Glomerular visceral epithelial cell (primary cell): ENCODE results near the gene ARAP2.

Experiments
- DNase-seq: peaks from one replicate; pipeline ENCODE4 v3.0.0-alpha.2; 2016; ENCODE audit errors: extremely low spot score

Gene ARAP2

DNA sequence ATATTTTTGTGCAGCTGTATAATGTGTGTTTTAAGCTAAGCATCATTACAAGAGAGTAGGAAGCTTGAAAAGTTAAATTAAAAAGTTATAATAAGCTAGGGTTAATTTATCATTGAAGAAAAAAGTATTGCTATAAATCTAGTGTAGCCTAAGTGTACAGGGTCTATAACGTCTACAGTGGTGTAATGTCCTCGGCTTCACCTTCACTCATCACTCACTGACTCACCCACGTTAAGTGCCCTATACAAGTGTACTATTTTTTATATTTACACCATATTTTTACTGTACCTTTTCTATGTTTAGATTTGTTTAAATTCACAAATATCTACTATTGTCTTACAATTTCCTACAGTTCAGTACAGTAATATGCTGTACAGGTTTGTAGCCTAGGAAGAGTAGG is 23.5 kb downstream of the ARAP2 start:
- DNase-seq: no peak

DNA sequence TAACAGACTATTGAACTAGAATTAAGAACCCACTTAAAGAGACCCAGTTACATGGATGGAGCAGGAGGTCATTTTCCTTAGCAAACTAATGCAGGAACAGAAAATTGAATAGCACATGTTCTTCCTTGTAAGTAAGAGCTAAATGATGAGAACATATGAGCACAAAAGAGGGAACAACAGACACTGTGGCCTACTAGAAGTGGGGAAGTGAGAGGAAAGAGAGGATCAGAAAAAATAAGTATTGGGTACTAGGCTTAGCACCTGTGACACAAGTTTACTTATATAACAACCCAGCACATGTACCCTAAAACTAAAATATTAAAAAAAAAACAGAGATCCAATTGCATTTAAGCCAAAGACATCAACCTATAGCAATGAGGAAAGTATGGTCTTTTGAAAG is 26.2 kb downstream of the ARAP2 start:
- DNase-seq: no peak

DNA sequence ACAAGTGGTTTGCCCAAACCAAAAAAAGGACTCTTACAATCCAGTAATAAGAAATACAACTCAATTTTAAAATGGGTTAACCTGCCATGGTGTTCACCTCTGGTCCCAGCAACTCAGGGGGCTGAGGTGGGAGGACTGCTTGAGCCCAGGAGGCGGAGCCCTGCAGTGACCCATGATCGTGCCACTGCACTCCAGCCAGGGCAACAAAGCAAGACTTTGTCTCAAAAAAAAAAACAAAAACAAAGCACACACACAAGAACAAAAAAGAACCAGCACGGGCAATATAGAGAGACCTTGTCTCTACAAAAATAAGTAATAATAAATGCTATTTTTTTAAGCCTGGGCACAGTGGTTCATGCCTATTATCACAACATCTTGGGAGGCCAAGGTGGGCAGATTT is 28.7 kb downstream of the ARAP2 start:
- DNase-seq: no peak

DNA sequence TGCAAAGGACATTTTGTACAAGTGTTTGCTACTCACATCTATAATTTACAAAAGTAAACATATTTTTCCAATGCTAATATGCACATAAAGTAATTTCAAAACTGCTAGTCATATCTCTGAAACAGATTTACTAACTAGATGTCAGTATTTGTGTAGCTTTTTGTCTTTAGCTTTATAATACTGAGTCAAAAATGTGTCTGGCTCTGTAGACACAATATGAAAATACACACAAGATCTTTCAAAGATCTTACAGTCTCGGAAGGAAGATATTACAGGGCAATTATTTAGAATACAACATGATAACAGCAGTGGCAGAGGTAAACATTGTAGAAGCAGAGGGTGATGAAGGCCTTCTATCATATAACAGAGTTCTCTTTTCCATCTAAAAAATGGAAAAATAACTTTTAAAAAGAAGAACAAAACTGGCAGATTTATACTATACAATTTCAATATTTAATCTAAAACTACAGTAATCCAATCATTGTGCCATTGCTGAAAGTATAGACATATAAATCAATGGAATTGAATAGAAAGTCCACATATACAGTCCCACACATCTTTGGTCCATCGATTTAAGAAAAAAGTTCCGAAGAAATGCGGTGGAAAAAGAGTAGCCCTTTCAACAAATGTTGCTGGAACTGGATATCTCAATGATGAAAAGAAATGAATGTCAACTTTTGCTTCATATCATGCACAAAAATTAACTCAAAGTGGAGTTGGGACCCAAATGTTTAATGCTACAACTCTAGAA is 29.4 kb downstream of the ARAP2 start:
- DNase-seq: no peak

DNA sequence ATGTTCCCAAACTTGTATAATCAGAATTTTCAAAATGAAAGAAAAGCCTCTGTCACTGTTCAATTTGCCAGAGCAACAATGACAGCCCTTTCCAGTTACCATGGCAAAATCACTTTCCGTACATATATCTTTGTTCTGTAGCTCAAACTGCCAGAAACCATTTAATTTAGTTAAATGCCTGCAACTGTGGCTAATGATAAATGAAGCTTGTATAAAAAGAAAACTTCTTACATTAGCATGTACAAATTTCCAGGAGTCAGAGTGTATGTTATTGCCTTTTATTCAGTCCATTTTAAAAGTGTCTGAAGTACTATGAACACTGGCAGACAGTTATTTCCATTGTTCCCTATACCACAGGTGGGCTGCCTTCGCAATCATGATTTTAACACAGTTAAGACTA is 30.3 kb downstream of the ARAP2 start:
- no peak for DNase-seq

DNA sequence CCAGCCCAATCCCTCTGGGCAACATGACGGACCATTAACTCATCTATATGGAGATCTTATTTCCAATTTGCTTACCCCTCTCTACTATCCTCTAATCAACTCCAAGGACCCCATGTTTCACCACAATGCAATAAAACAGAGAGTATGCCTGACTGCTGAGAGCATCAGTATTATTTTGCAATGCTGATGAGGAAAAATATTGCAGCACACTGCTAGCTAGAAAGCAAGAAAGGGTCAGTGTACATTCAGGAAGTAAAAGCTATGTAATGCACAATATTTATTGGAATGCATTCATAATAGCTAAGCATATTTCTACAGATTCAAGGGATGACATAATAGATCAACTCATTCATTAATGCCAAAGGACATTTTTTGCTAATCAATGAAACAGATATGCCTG is 33.2 kb downstream of the ARAP2 start:
- DNase-seq: no peak

DNA sequence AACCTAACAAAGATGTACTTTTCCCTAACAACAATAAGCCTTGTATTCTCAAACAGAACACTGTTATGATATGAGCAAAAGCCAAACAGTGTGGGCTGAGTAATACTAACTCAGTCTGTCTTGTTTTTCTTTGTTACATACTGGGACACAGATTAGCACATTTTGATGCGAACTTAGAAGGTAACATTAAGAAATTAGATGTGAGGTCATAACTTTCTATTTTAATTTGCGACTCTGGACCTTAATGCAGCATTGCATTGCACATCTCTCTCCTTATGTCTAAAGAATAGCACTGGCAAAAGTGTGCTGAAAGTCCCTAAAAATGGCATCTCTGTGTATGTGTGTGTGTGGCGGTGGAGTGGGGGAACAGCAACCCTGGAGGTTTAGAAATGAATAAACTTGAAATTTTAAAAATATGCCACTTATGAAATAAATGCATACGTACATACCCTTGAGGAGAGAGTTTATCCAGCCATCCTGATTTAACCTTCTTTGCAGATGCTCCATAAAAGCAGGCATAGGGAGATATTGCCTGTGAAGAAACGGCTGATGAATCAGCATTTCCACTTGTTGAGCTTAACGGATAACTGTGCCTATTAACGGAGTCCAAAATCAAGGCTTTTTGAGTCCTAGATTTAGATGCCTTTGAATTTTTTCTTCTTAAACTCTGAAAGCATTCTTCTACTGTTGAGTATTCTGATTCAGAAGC is 34.2 kb downstream of the ARAP2 start:
- DNase-seq: no peak

DNA sequence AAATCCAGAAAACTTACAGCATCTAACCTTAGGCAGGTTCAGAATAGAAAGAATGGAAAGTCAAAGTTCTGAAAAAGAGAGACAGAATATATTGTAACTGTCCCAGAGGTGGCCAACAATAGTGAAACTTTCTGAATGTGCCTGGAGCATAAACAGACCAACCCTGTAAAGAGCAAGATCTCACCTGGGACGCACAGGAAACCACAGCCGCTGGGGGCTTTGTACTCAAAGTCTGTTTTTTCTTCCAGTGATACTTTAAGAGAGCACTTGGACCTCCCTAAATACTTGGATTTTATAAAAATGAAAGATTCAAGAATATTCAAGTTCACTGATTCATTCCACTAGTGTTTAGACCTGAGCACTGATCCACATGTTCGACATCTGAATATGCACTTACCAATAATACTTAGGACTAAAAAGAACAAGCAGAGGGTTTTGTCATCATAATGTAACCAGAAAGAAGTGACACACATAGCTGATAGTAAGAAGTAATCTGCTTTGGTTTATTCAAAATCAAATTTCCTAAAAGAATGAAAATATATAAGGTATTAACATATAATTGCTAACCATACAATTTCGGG is 35.3 kb downstream of the ARAP2 start:
- DNase-seq: no peak

DNA sequence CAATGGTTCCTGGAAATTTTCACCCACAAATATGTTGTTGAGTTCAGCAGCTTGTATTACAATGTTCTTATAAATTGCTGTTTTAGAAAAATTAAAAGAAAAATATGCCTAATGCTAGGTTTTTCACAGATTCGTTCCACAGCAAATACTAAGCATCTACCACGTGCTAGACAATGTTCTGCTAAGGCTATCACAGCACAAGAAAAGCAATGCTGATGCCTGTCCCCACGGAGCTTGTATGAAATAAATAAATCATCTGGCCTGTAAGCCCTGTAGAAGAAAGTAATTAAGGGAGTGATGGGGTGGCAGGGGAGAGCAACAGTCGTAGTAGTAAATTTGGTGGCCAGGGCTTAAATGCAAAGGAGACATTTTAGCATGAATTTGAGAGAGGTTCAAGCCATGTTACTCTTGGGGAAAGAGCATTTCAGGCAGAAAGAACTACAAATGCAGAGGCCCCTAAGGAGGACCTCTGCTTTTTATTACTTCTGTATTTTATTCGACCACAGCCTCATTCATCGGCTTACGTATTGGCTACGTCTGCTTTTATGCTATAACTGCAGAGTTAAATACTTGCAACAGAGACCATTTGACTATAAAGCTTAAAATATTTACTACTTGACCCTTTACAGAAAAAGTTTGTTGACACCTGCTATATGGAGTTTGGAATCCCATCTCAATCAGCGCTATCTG is 36.3 kb downstream of the ARAP2 start:
- DNase-seq: no peak

DNA sequence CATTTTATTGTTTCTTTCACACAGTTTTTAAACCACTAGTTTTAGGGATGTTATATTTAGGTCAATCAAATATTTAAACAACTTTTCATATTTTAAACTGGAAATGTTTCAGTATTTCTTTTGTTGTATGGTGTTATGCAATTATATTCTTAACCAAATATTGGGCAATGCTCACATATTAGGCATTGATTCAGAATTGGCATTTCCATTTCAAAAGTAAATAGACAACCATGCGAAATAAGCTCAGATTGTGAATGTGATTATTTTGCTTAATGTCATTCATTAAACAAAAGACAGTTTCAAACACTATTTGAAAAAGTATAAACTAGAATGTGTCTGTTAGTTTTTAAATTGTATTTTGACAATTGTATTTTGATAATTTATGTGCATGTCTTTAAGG is 36.9 kb downstream of the ARAP2 start:
- DNase-seq: no peak

DNA sequence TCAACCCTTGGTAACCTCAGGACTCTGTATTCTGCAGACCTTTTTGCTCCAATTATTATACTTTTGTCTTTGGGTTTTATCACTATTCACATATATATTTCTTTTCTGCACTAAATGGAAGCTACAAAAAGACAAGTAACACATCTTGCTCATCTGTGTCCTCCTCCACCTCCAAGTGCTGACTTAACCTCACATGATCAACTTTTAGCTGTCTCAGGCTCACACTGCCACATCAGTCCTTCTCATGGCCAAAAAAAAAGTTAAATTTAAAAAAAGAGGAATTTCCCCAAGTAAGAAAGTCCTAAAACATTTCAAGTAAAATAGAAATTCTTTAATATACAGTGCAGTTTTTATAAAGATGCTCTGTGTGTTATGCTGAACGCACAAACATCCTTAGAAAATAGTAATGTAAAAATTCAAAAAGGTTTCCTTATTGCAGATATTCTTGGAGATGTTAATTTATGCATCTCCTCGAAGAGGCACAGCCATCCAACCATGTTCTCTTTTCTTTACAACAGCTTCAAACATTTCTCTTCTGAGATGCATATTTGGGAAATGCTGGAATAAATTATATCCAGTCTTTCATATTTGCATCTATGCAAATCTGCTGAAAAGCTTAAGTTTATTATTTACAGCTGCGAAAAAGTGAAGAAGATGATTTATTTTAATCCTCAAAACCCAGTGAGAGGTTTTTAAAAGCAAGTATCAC is 37.6 kb downstream of the ARAP2 start:
- no peak for DNase-seq

DNA sequence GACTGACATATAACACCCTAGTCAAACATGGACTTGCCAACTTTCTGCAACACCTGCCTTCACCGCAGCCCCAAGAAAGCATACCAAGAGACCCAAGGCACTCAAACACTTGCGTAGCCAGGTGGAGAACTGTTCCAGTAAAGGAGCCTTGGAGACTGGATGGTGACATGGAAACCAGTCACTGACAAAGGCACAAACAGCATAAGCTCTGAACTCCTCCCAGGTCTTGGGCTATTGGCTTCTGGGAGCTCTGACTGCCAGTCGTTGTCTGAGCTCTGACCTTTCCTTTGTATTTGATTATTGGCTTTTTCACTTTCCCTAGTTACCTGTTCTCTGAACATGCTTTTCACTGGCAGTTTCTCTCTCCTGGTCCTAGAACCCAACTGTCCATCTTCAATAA is 38.3 kb downstream of the ARAP2 start:
- DNase-seq: no peak

DNA sequence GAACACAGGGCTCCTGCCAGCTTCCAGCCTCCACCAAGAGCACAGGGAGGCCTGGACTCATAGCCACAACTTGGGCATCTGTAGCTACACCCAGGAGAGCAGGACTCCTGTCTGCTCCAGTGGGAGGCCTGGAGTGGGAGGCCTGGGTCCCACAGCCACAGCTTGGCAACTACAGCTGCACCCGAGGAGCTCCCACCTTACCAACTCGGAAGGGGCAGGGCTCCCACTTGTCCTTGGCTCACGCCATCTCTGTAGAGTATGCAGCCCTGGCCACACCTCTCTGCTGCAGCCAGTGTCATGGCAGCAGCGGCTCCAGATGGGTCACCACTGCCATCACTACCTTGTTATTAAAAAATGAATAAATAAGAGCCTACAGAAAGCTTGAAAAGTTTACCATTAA is 45.5 kb downstream of the ARAP2 start:
- DNase-seq: no peak

DNA sequence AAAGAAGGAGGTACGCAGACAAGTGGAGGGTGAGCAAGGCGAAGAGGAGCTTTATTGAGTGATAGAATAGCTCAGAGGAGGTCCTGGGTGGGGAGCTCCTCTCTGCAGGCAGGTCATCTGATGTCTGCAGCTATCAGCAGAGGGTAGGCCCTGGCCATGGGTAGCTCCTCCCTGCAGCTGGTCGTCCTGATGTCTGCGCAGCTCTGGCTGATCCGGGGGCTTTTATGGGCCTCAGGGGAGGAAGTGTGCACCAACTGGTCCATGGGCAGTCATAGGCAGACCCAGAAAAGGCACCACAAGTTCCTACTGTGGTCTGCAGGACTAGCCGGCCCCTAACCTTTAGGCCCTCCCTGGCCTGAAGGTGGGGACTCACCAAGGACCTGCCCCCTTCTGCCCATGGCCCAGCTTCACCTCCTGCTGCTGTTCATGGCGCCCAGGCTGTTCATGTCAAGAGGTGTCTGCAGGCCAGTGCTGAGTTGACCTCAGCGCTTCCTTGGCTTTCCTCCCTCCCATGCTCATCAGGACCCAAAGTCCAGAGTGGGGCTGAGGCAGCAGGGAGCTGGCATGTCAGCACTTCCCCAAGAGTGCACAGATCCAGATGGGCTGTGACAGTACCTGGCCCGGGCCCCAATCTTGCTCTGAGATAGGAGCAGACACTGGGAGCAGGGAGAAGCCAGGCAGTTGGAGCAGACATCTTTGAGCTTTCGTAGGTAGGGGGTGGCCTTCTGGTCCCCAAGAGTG is 46.1 kb downstream of the ARAP2 start:
- DNase-seq: no peak

DNA sequence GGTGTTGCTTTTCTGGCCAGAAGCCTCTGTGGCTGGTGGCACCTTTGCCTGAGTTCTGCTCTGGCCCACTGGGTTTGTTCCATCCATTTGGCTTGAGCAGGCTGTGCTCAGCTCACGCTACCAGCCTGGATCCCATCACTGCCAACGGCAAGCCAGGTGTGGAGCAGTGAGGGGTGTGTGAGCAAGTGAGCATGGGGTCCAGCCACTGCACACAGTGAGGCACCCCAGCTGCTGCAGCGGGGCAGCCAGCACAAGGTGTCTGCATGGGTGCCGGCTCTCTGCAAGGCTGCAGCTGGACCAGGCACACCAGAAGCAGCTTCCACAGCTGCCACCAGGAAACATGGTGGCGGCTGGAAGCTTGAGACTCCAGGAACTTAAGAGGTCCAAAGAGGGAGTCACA is 46.8 kb downstream of the ARAP2 start:
- DNase-seq: no peak

DNA sequence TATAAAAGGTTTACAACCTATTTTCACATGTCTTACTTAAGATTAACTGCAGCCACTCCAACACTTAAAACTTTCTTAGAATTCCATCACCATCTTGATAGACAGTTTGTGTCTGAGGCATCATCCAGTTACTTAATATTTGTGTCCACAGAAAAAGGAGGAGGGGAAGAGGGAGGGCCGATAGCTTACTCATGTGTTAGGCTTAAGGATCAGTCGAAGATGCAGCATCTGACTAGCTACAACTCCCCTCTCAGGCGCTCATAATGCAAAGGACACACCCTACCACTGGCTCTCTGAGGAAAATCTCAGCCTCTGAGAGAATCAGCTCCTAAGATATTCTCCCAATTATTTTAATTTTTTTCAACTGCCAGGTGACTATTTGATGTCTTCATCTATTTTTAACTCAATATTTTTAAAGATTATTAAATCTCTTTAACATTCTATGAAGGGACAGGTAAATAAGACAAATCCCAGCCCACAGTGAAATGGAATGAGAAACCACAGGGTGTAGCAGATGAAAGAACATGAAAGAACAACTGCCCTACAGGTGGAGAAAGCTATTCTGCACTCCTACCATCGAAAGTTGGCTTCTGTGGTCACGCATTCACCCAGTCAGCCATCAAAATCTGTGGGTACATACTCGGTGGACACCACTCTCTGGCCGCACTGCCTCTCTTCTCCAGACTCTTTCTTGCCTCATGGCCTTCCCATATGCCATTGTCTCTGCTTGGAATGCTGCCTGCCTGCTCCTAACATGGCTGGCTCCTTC is 48.0 kb downstream of the ARAP2 start:
- no peak for DNase-seq

DNA sequence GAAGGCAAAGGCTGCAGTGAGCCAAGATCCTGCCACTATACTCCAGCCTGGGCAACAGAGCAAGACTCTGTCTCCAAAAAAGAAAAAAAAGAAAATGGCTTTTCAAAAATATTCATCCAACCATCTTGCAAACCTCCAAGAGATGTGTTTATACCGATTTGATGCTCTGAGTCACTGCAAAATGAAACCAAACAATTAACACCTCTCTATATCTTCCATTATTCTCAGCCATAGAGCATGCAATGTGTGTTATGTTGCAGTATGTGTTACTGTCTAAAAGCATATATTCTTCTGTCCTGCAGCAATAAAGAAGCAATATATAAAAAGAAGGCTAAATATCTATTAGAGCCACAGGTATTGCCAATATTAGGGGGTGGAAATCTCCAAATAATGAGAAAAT is 51.4 kb downstream of the ARAP2 start:
- no peak for DNase-seq

DNA sequence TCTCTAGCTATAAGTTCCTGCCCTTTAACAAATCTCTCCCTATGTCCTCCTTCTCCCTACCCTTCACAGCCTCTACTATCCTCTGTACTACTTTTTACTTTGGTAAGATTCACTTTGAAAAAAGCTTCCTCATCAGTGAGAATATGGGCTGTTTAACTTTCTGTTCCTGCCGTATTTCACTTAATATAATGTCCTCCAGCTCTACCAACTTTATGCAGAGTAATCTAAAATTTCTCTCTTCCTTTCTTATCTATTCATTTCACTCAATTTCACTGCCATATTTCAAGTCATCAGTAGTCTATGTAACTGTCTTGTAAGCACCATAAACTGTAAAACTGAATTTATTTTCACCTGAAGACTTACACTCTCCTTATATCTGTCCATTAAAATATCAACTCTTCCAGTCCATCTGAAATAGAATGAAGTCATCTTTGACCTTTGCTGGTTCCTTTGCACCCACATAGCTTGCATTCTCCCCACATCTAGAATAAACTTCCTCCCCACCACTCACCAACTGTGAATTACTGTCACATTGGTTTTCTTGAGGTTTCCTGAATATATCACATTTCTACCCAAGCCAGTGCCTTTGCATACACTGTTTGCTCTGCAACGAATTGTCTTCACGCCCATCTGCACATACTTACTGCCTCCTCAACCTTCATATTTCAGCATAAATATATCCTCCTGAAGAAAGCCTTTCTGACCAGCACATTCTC is 54.6 kb downstream of the ARAP2 start:
- DNase-seq: peak; percentile 5

DNA sequence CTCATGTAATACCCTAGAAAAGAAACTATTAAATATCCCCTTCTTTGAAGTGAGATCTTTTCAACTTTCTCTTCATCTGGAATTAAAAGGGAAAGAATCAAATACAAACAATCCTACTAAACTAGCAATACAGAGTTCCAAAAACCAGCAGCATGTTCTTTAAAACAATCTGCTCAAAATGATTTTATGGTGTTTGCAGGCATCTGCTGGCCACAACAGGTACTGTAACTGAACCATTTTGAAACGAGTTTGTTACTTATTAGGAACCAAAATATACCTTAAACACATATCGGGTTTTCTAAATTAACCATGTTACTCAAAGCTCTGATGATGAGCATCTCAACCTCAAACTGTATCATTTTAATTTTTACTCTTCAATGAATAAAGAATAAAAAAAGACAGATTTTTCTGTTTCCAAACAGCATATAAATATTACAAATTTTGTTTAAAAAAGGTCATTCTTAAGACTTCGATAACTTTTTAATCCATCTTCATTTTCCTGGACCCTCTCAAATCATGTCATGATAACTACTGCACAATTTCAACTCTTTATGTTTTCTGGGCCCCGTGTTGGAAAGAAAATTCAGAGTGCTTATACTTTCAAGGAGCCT is 56.5 kb downstream of the ARAP2 start:
- DNase-seq: peak; percentile 31
